ENCODE data around the gene TTLL9. TPM values are rescaled to one million over a fixed set of nuclear protein-coding genes. Genes with fewer than 3 reads are reported as not detected.

TTLL9 gene
- total and polyA plus RNA-seq, 2 of the 13 experiments (the other 11 are each of a cell fraction or from before 2014, with no cell fraction given): not detected

- TF ChIP-seq PAX8 (CRISPR knock-in tag; IDR thresholded peaks at IDR 0.05; ENCODE audit: borderline replicate concordance) (0 out of 2 replicates have a peak, but pooled peaks have one; percentile 86), SP2 (CRISPR knock-in tag; IDR thresholded peaks at IDR 0.05) (no peak), HMGXB4 (CRISPR knock-in tag; IDR thresholded peaks at IDR 0.05; ENCODE audit: borderline replicate concordance in 1 of 2, low read depth in 1 of 2) (0 out of 4 replicates have a peak, but pooled peaks of 1 of the 2 experiments have one; percentile 58), E2F5 (CRISPR knock-in tag; conservative IDR thresholded peaks at IDR 0.05) (no peak), ZNF318 (CRISPR knock-in tag; IDR thresholded peaks at IDR 0.05) (peak; percentile 38; the same call in 1 of the 2 replicates), ATRX (CRISPR knock-in tag; IDR thresholded peaks at IDR 0.05; ENCODE audit: borderline replicate concordance) (no peak), CHD4 (IDR thresholded peaks at IDR 0.05; ENCODE audit: borderline replicate concordance, low read length) (no peak), U2AF1 (optimal IDR thresholded peaks at IDR 0.05; ENCODE audit: low read depth, low read length) (no peak), ZNF446 (CRISPR knock-in tag; IDR thresholded peaks at IDR 0.05) (peak; percentile 52; the same call in 1 of the 2 replicates), ATF7 (IDR thresholded peaks at IDR 0.05) (no peak), ATF7 (CRISPR knock-in tag; IDR thresholded peaks at IDR 0.05) (peak; percentile 7; the same call in 1 of the 2 replicates), SP5 (CRISPR knock-in tag; IDR thresholded peaks at IDR 0.05; ENCODE audit: borderline replicate concordance, low read depth) (no peak), PAXIP1 (CRISPR knock-in tag; conservative IDR thresholded peaks at IDR 0.05) (no peak), ZSCAN21 (CRISPR knock-in tag; IDR thresholded peaks at IDR 0.05; ENCODE audit: borderline replicate concordance) (0 out of 2 replicates have a peak, but pooled peaks have one; percentile 30)
Observed at GRCh38 chr20:31861135-31861384, 9.4 kb upstream of the TTLL9 start (continued).

Data from HepG2 (cell line).